Activated naive CD8-positive, alpha-beta T cell (primary cell): Measurements from ENCODE around the gene COX14.

Experiments used
- H3K27ac Mint-ChIP-seq: one replicate; pipeline ENCODE4 v1.8.0; 2021; ENCODE audit warnings: mixed read lengths
- H3K27me3 Mint-ChIP-seq: one replicate; pipeline ENCODE4 v1.8.0; 2021; ENCODE audit warnings: mixed read lengths
- H3K36me3 Mint-ChIP-seq: one replicate; pipeline ENCODE4 v1.8.0; 2021; ENCODE audit warnings: mixed read lengths
- H3K4me1 Mint-ChIP-seq: one replicate; pipeline ENCODE4 v1.8.0; 2021; ENCODE audit warnings: low read depth, mixed read lengths
- H3K4me3 Mint-ChIP-seq: one replicate; pipeline ENCODE4 v1.8.0; 2021; ENCODE audit warnings: mild to moderate bottlenecking, mixed read lengths
- H3K9me3 Mint-ChIP-seq: one replicate; pipeline ENCODE4 v1.8.0; 2021; ENCODE audit warnings: low read depth, mixed read lengths

COX14 gene

GRCh38 chr12:50110762-50111351 is 1.2 kb upstream of the COX14 start:
- H3K4me1 Mint-ChIP-seq, result peaks cover 25% of the 10 kb centered on the region
- no peaks in the 10 kb centered on the region for H3K9me3 Mint-ChIP-seq
- H3K4me3 Mint-ChIP-seq, result no peak overlapping the region
- H3K27ac Mint-ChIP-seq, result no peak overlapping the region
- no peaks in the 10 kb centered on the region for H3K27me3 Mint-ChIP-seq
- H3K36me3 Mint-ChIP-seq, result peaks cover 2% of the 10 kb centered on the region

GRCh38 chr12:50111395-50111692 is 692 bp upstream of the COX14 start:
- Mint-ChIP-seq H3K36me3 (peaks cover 2% of the 10 kb centered on the region), H3K4me1 (peaks cover 29% of the 10 kb centered on the region), H3K9me3 (no peaks in the 10 kb centered on the region), H3K27me3 (no peaks in the 10 kb centered on the region), H3K4me3 (peak overlapping the region; percentile 96), H3K27ac (peak overlapping the region; percentile 77)

- Mint-ChIP-seq H3K27ac (peak overlapping the region; percentile 98), H3K4me1 (peaks cover 38% of the 10 kb centered on the region)
Measured at GRCh38 chr12:50112456-50113218, 601 bp downstream of the COX14 start.

GRCh38 chr12:50117057-50117622 is 5.1 kb downstream of the COX14 start:
- peaks cover 46% of the 10 kb centered on the region for H3K4me1 Mint-ChIP-seq

More at GRCh38 chr12:50112456-50113218, 601 bp downstream of the COX14 start:
- no peaks in the 10 kb centered on the region for H3K9me3 Mint-ChIP-seq
- peaks cover 2% of the 10 kb centered on the region for H3K36me3 Mint-ChIP-seq
- peak overlapping the region; percentile 96 for H3K4me3 Mint-ChIP-seq
- H3K27me3 Mint-ChIP-seq, result no peaks in the 10 kb centered on the region

GRCh38 chr12:50119387-50119786 is 7.4 kb downstream of the COX14 start:
- Mint-ChIP-seq H3K9me3 (no peaks in the 10 kb centered on the region), H3K27ac (peak overlapping the region; percentile 50), H3K27me3 (no peaks in the 10 kb centered on the region), H3K4me1 (peaks cover 41% of the 10 kb centered on the region), H3K4me3 (no peak overlapping the region), H3K36me3 (peaks cover 5% of the 10 kb centered on the region)

More at GRCh38 chr12:50117057-50117622, 5.1 kb downstream of the COX14 start:
- peaks cover 5% of the 10 kb centered on the region for H3K36me3 Mint-ChIP-seq
- peak overlapping the region; percentile 14 for H3K4me3 Mint-ChIP-seq
- H3K27me3 Mint-ChIP-seq, result no peaks in the 10 kb centered on the region
- H3K9me3 Mint-ChIP-seq, result no peaks in the 10 kb centered on the region
- peak overlapping the region; percentile 87 for H3K27ac Mint-ChIP-seq

GRCh38 chr12:50120521-50120920 is 8.5 kb downstream of the COX14 start:
- Mint-ChIP-seq H3K27me3 (no peaks in the 10 kb centered on the region), H3K27ac (peak overlapping the region; percentile 12), H3K4me3 (no peak overlapping the region), H3K9me3 (no peaks in the 10 kb centered on the region), H3K36me3 (peaks cover 5% of the 10 kb centered on the region), H3K4me1 (peaks cover 47% of the 10 kb centered on the region)

- peaks cover 3% of the 10 kb centered on the region for H3K36me3 Mint-ChIP-seq
- no peaks in the 10 kb centered on the region for H3K9me3 Mint-ChIP-seq
- no peaks in the 10 kb centered on the region for H3K27me3 Mint-ChIP-seq
- no peak overlapping the region for H3K4me3 Mint-ChIP-seq
- H3K4me1 Mint-ChIP-seq, result peaks cover 47% of the 10 kb centered on the region
- H3K27ac Mint-ChIP-seq, result peak overlapping the region; percentile 12
Measured at GRCh38 chr12:50120953-50121352, 8.9 kb downstream of the COX14 start.

GRCh38 chr12:50121641-50122040 is 9.6 kb downstream of the COX14 start:
- Mint-ChIP-seq H3K27me3 (no peaks in the 10 kb centered on the region), H3K4me1 (peaks cover 43% of the 10 kb centered on the region), H3K36me3 (peaks cover 3% of the 10 kb centered on the region), H3K27ac (peak overlapping the region; percentile 70), H3K4me3 (no peak overlapping the region), H3K9me3 (no peaks in the 10 kb centered on the region)

- Mint-ChIP-seq H3K9me3 (no peaks in the 10 kb centered on the region), H3K27me3 (no peaks in the 10 kb centered on the region), H3K36me3 (peaks cover 3% of the 10 kb centered on the region), H3K4me1 (peaks cover 39% of the 10 kb centered on the region), H3K4me3 (no peak overlapping the region), H3K27ac (no peak overlapping the region)
Measured at GRCh38 chr12:50123203-50123602, 11.2 kb downstream of the COX14 start.

- no peak overlapping the region for H3K4me3 Mint-ChIP-seq
- H3K9me3 Mint-ChIP-seq, result no peaks in the 10 kb centered on the region
- H3K27ac Mint-ChIP-seq, result no peak overlapping the region
- peaks cover 32% of the 10 kb centered on the region for H3K4me1 Mint-ChIP-seq
- peaks cover 7% of the 10 kb centered on the region for H3K36me3 Mint-ChIP-seq
- H3K27me3 Mint-ChIP-seq, result no peaks in the 10 kb centered on the region
Measured at GRCh38 chr12:50127546-50127945, 15.5 kb downstream of the COX14 start.

GRCh38 chr12:50129290-50129689 is 17.3 kb downstream of the COX14 start:
- no peak overlapping the region for H3K4me3 Mint-ChIP-seq
- no peaks in the 10 kb centered on the region for H3K9me3 Mint-ChIP-seq
- peaks cover 33% of the 10 kb centered on the region for H3K4me1 Mint-ChIP-seq
- no peaks in the 10 kb centered on the region for H3K27me3 Mint-ChIP-seq
- peak overlapping the region; percentile 43 for H3K27ac Mint-ChIP-seq
- H3K36me3 Mint-ChIP-seq, result peaks cover 7% of the 10 kb centered on the region

GRCh38 chr12:50132505-50133135 is 20.6 kb downstream of the COX14 start:
- peaks cover 7% of the 10 kb centered on the region for H3K36me3 Mint-ChIP-seq
- no peaks in the 10 kb centered on the region for H3K9me3 Mint-ChIP-seq
- H3K27ac Mint-ChIP-seq, result peak overlapping the region; percentile 83
- H3K27me3 Mint-ChIP-seq, result no peaks in the 10 kb centered on the region
- no peak overlapping the region for H3K4me3 Mint-ChIP-seq
- H3K4me1 Mint-ChIP-seq, result peaks cover 16% of the 10 kb centered on the region

GRCh38 chr12:50142993-50143392 is 31.0 kb downstream of the COX14 start:
- no peak overlapping the region for H3K27ac Mint-ChIP-seq
- no peaks in the 10 kb centered on the region for H3K9me3 Mint-ChIP-seq
- peaks cover 9% of the 10 kb centered on the region for H3K4me1 Mint-ChIP-seq
- peaks cover 8% of the 10 kb centered on the region for H3K36me3 Mint-ChIP-seq
- H3K27me3 Mint-ChIP-seq, result no peaks in the 10 kb centered on the region
- no peak overlapping the region for H3K4me3 Mint-ChIP-seq

- H3K9me3 Mint-ChIP-seq, result no peaks in the 10 kb centered on the region
- peaks cover 6% of the 10 kb centered on the region for H3K36me3 Mint-ChIP-seq
- peaks cover 16% of the 10 kb centered on the region for H3K4me1 Mint-ChIP-seq
- H3K27ac Mint-ChIP-seq, result no peak overlapping the region
- no peaks in the 10 kb centered on the region for H3K27me3 Mint-ChIP-seq
- no peak overlapping the region for H3K4me3 Mint-ChIP-seq
Measured at GRCh38 chr12:50145439-50145838, 33.4 kb downstream of the COX14 start.

GRCh38 chr12:50147281-50147680 is 35.2 kb downstream of the COX14 start:
- Mint-ChIP-seq H3K27ac (no peak overlapping the region), H3K4me3 (no peak overlapping the region), H3K9me3 (no peaks in the 10 kb centered on the region), H3K27me3 (no peaks in the 10 kb centered on the region), H3K36me3 (peaks cover 3% of the 10 kb centered on the region), H3K4me1 (peaks cover 26% of the 10 kb centered on the region)
